Measurements from ENCODE around the gene KLRF2.

GRCh38 chr12:9900930-9901329 is 19.6 kb downstream of the KLRF2 start:
- no peak for TF ChIP-seq POLR2A (IDR thresholded peaks at IDR 0.05; ENCODE audit: low read depth)
- no peak for TF ChIP-seq EP300 (IDR thresholded peaks at IDR 0.05)
- TF ChIP-seq, protein P1, sequence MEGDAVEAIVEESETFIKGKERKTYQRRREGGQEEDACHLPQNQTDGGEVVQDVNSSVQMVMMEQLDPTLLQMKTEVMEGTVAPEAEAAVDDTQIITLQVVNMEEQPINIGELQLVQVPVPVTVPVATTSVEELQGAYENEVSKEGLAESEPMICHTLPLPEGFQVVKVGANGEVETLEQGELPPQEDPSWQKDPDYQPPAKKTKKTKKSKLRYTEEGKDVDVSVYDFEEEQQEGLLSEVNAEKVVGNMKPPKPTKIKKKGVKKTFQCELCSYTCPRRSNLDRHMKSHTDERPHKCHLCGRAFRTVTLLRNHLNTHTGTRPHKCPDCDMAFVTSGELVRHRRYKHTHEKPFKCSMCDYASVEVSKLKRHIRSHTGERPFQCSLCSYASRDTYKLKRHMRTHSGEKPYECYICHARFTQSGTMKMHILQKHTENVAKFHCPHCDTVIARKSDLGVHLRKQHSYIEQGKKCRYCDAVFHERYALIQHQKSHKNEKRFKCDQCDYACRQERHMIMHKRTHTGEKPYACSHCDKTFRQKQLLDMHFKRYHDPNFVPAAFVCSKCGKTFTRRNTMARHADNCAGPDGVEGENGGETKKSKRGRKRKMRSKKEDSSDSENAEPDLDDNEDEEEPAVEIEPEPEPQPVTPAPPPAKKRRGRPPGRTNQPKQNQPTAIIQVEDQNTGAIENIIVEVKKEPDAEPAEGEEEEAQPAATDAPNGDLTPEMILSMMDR (IDR thresholded peaks at IDR 0.05) = no peak

All from esophagus muscularis mucosa (tissue), 4 donors.